Measurements from ENCODE around the gene SLC22A4. TPM values are rescaled to one million over a fixed set of nuclear protein-coding genes. Genes with fewer than 3 reads are reported as not detected.
A peak's percentile ranks its signal among the peaks of the same experiment; 100 is the strongest.

Gene SLC22A4
- polyA plus RNA-seq, 1 donor: 3.2 TPM

GRCh38 chr5:132342291-132343180 lies 48.3 kb downstream of the SLC22A4 start:
- DNase-seq: no peak

DNA sequence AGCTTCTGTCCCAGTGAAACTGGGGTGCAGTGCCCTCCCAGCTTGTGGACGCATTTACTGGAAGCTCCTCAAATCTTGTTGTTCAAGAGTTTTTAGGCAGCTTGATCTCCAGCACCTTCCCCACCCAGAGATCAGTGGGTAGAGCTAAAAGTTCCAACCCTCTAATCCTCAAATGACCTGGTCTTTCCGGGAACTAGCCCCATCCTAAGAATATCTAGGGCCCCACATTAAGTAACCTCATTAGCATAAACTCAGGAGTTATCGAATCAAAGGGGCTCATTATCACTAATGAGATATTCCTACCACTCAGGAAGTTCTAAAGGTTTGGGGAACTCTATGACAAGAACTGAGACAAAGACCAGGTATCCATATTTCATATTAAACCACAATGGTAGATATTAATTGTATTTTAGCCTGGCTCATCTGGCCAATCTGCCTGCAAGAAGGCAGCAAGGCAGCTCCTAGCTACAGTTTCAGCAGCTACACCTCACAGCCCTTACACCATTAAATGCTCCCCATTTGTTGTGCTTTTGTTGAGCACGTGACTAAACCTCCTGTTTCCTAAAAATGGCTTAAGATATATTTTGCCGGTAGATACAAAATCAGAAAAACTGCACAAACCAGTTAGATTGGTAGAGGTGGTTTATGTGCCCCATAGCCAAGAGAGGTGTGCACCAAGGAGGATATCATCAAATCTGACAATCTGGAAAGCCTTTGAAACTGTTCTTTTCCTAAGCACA lies 50.8 kb downstream of the SLC22A4 start:
- no peak for DNase-seq

DNA sequence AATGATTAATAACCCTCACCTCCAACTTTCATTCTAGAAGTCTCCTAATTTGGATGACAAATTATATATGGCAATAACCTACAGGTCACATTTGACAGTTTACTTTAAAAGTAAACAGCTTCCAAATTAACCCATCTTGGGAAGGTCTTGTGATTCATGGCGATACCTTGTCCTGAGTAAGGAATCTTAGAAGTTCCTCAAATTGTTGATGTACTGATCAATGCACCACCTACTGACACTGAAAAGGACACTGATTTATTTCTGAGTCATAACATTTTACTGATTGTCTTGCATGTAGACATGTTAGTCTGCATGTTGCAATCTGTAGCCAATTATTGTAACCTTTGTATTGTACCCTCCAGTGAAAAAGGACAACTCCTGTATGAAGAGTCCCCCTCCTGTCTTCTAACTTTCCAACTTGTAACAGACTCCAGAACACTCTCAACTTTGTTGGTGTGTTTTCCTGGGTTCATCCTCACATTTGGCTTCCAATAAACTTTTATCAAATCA lies 59.3 kb downstream of the SLC22A4 start:
- DNase-seq: no peak

DNA sequence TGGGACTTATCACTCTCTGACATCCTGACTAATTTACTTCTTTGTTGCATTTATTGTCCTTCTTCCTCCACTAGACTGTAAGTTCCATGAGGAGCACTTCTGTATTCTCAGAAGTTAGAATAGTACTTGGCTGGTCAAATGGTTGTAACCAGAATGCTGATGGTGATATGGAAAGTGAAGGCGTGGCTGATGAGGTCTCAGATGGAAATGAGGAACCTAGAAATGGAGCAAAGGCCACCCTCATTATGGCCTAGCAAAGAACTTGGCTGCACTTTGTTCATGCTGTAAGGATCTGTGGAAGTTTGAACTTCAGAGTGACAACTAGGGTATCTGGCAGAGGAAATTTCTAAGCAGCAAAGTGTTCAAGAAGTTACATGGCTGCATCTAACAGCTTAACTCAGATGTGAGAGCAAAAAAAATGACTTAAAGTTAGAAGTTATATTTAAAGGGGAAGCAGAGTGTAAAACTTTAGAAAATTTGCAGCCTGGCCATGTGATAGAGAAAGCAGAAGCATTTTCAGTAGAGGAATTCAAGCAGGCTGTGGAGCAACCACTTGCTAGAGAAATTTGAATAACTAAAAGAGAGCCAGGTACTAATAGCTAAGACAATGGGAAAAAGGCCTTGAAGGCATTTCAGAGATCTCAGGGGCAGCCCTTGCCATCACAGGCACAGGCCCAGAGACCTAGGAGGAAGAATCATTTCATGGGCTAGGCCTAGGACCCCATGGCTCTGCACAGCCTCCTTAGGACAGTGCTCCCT lies 60.4 kb downstream of the SLC22A4 start:
- no peak for DNase-seq

DNA sequence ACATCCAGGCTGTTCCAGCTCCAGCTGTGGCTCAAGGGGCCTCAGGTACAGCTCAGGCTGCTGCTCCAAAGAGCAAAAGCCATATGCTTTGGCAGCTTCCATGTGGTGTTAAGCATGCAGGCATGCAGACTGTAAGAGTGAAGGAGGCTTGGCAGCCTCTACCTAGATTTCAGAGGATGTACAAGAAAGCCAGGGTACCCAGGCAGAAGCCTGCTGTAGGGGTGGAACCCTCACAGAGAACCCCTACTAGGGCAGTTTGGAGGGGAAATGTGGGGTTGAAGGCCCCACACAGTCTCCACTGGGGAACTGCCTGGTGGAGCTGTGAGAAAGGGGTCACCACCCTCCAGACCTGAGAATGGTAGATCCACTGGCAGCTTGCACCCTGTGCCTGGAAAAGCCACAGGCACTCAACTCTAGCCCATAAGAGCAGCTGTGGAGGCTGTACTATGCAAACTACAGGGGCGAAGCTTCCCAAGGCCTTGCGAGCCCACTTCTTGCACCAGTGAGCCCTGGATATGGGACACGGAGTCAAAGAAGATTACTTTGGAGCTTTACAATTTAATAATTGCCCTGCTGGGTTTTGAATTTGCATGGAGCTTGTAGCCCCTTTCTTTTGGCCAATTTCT lies 61.1 kb downstream of the SLC22A4 start:
- DNase-seq: no peak

GRCh38 chr5:132358775-132359174 lies 64.6 kb downstream of the SLC22A4 start:
- DNase-seq: no peak

- no peak for DNase-seq
Observed at GRCh38 chr5:132362086-132362485, 67.9 kb downstream of the SLC22A4 start.

GRCh38 chr5:132363431-132364112 lies 69.4 kb downstream of the SLC22A4 start:
- no peak for DNase-seq

- DNase-seq: no peak
Observed at GRCh38 chr5:132364319-132364718, 70.1 kb downstream of the SLC22A4 start.

GRCh38 chr5:132365213-132365612 lies 71.0 kb downstream of the SLC22A4 start:
- DNase-seq: no peak

- DNase-seq: no peak
Observed at GRCh38 chr5:132368186-132368585, 74.0 kb downstream of the SLC22A4 start.

DNA sequence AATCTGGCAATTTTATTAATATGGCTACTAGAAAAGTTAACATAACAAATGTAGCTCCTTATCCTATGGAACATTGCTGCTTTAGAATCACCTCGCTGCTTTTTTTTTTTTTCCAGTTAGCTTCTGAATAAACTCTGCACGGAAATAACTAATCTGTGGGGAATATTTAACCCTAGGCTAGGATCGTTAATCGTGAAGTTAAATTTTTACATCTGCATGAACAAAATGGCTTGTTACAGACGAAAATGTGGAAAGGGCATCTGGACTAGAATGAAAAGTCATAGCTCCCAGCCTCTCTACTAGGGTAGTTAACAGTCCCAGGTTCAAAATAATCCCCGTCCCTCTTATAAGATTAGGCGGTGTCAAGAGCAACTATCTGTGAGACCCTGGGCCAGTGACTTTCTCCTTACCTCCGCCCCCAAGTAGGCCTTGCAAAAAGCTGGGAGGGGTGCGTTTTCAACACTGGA lies 74.8 kb downstream of the SLC22A4 start:
- DNase-seq: no peak

DNA sequence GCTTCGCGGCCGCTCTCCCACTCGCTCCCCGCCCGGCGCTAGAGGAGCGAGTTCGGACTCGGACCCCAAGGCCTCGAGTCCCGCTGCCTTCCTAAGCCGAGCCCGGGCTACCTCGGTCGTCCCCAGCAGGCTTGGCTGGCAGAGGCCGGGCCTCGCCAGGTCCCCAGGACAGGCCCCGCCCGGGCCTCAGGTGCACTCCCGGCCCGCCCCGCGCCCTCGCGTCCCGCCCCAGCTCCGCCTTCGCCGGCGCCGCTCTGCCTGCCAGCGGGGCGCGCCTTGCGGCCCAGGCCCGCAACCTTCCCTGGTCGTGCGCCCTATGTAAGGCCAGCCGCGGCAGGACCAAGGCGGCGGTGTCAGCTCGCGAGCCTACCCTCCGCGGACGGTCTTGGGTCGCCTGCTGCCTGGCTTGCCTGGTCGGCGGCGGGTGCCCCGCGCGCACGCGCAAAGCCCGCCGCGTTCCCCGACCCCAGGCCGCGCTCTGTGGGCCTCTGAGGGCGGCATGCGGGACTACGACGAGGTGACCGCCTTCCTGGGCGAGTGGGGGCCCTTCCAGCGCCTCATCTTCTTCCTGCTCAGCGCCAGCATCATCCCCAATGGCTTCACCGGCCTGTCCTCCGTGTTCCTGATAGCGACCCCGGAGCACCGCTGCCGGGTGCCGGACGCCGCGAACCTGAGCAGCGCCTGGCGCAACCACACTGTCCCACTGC lies 75.4 kb downstream of the SLC22A4 start, which contains the start of gene SLC22A5:
TSS of gene SLC22A5 (plus strand) at position 237 of the 707 bp plus-strand sequence. CDS start at position 500, 263 bp downstream.
- peak; percentile 67 for DNase-seq

- no peak for DNase-seq
Observed at GRCh38 chr5:132370181-132370970, 76.2 kb downstream of the SLC22A4 start.

- no peak for DNase-seq
Observed at GRCh38 chr5:132370971-132371602, 76.9 kb downstream of the SLC22A4 start.

DNA sequence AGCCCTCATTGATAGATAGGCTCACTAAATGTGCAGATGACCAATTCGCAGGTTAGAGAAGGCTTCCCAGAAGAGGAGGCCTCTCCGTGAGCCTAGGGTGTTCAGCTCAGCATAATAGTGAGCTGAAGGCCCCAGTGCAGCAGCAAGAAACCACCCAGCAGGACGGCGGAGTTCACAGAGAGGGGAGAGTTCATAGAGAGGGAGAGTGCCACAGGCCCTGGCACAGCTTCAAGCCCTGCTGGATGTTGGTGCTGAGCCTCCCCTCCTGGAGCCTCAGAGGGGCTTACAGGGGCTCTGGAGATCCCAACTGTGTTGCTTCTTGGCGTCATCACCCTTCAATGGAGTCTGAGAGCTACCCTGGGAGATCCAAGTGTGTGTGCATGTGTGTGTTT lies 77.4 kb downstream of the SLC22A4 start:
- no peak for DNase-seq

DNA sequence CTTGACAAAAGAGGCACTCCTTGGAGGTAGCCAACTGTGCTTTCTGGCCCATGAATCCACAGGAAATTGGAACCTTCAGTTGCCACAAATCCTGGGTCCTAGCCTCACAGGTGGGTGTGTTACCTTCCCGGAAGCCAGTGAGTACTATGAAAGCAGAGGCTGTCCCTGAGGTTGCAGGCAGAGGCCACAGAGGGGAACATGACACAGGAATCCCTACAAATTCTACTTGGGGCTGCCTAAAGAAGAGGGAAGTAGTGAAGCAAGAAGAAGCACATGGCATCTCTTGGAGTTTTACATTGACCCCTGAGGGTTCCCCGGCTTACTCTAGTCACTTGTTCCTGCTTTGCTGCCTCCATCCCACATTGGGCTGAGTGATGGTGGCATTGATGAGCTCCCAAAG lies 77.9 kb downstream of the SLC22A4 start:
- no peak for DNase-seq

- DNase-seq: no peak
Observed at GRCh38 chr5:132372542-132372941, 78.3 kb downstream of the SLC22A4 start.

DNA sequence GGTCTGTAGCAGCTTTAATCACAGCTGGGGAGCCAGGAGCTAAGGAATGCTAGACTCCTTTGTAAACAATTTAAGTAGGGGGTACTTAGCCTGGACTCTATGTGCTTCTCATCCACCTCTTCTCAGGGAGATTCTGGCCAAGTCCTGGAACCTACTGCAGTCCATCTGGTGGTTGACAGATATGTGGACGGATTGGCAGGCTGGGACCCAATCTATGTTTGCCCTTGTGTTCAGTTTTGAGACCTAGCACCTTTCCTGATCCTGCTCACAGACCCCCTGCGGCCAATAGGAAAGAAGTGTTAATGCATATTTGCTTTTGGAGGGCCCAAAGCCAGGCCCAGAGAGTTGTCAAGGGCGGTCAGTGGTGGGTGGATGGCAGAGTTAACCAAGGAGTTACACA lies 81.8 kb downstream of the SLC22A4 start:
- no peak for DNase-seq
